NCI-H2029 (cell line): Measurements from ENCODE around the gene ZNF579.
A peak's percentile ranks its signal among the peaks of the same experiment; 100 is the strongest.

Experiments
- DNase-seq: peaks from one replicate; lab custom pipeline; 2025; lab: John Stamatoyannopoulos, UW

Gene ZNF579

GRCh38 chr19:55611983-55612645 lies 31.5 kb upstream of the ZNF579 start:
- no peak for DNase-seq

GRCh38 chr19:55611300-55611982 lies 30.8 kb upstream of the ZNF579 start:
- no peak for DNase-seq

GRCh38 chr19:55609326-55609725 lies 28.7 kb upstream of the ZNF579 start:
- DNase-seq, result no peak

GRCh38 chr19:55606817-55607216 lies 26.2 kb upstream of the ZNF579 start:
- DNase-seq, result no peak

- no peak for DNase-seq
These were observed 25.8 kb upstream of the ZNF579 start for GRCh38 chr19:55606471-55606787.

GRCh38 chr19:55605637-55606470 lies 25.2 kb upstream of the ZNF579 start, which contains the start of gene ZNF865:
Gene ZNF865, plus strand, starts transcription at chr19:55605647. Its CDS starts 7,972 bp downstream, at chr19:55613619.
- peak; percentile 53 for DNase-seq

- DNase-seq, result peak; percentile 98
These were observed 24.6 kb upstream of the ZNF579 start for GRCh38 chr19:55605207-55605636.

GRCh38 chr19:55603581-55604292 lies 23.1 kb upstream of the ZNF579 start:
- no peak for DNase-seq

GRCh38 chr19:55603115-55603514 lies 22.5 kb upstream of the ZNF579 start:
- no peak for DNase-seq

- DNase-seq, result no peak
These were observed 21.7 kb upstream of the ZNF579 start for GRCh38 chr19:55602104-55603001.

GRCh38 chr19:55601084-55601483 lies 20.4 kb upstream of the ZNF579 start:
- DNase-seq, result no peak

- DNase-seq, result no peak
These were observed 20.0 kb upstream of the ZNF579 start for GRCh38 chr19:55600662-55601028.

- DNase-seq, result peak; percentile 90
These were observed 19.4 kb upstream of the ZNF579 start, which contains the start of gene ZNF524 for GRCh38 chr19:55599842-55600661. Gene ZNF524, plus strand, starts transcription at chr19:55600288. Its CDS starts 1,825 bp downstream, at chr19:55602113.

- peak; percentile 96 for DNase-seq
These were observed 18.8 kb upstream of the ZNF579 start, which contains the start of gene FIZ1 for GRCh38 chr19:55599468-55599841. Gene FIZ1, minus strand, starts transcription at chr19:55599517. Its CDS starts 1,652 bp downstream, at chr19:55597865.

GRCh38 chr19:55598719-55599467 lies 18.2 kb upstream of the ZNF579 start:
- DNase-seq, result peak; percentile 87

GRCh38 chr19:55598034-55598433 lies 17.4 kb upstream of the ZNF579 start:
- DNase-seq, result no peak

- no peak for DNase-seq
These were observed 16.9 kb upstream of the ZNF579 start for GRCh38 chr19:55597501-55597921.

- no peak for DNase-seq
These were observed 15.7 kb upstream of the ZNF579 start for GRCh38 chr19:55596304-55596703.

- no peak for DNase-seq
These were observed 14.4 kb upstream of the ZNF579 start for GRCh38 chr19:55594996-55595545.
